H9 (cell line): ENCODE measurements around the gene ZMYND8. TPM values are rescaled to one million over a fixed set of nuclear protein-coding genes. Genes with fewer than 3 reads are reported as not detected.

Source experiments
- DNase-seq: peaks from one replicate; pipeline ENCODE4 v3.0.0-alpha.2; 2017
- H2AFZ ChIP-seq: one replicate; pipeline ENCODE4 v1.6.1; 2013; ENCODE audit warnings: mild to moderate bottlenecking, low read length, control low read depth, moderate library complexity
- H2AK5ac ChIP-seq: 2 replicates; pipeline ENCODE4 v1.6.1; 2013; ENCODE audit warnings: low read length, control low read depth, mixed read lengths; ENCODE audit not compliant: insufficient read length
- H2BK120ac ChIP-seq: one replicate; pipeline ENCODE4 v1.6.1; 2013; ENCODE audit warnings: low read depth, mild to moderate bottlenecking, low read length, control low read depth, inconsistent platforms; ENCODE audit not compliant: poor library complexity, severe bottlenecking
- H2BK12ac ChIP-seq: 2 replicates; pipeline ENCODE4 v1.6.1; 2013; ENCODE audit warnings: low read length, control low read depth, mixed read lengths, low read depth; ENCODE audit not compliant: insufficient read length
- H2BK15ac ChIP-seq: 2 replicates; pipeline ENCODE4 v1.6.1; 2013; ENCODE audit warnings: low read depth, low read length, control low read depth
- H2BK20ac ChIP-seq: one replicate; pipeline ENCODE4 v1.6.1; 2013; ENCODE audit warnings: low read depth, mild to moderate bottlenecking, low read length, control low read depth, inconsistent platforms; ENCODE audit not compliant: poor library complexity, severe bottlenecking
- H2BK5ac ChIP-seq: 2 replicates; pipeline ENCODE4 v1.6.1; 2013; ENCODE audit warnings: low read length, control low read depth, mixed read lengths; ENCODE audit not compliant: insufficient read length
- H3K14ac ChIP-seq: 2 replicates; pipeline ENCODE4 v1.6.1; 2013; ENCODE audit warnings: low read length, control low read depth; ENCODE audit not compliant: insufficient read depth
- H3K18ac ChIP-seq: 2 replicates; pipeline ENCODE4 v1.6.1; 2013; ENCODE audit warnings: low read depth, mild to moderate bottlenecking, mixed read lengths, low read length, control low read depth; ENCODE audit not compliant: insufficient read length
- H3K23ac ChIP-seq: 2 replicates; pipeline ENCODE4 v1.6.1; 2013; ENCODE audit warnings: low read length, control low read depth, mixed read lengths, low read depth; ENCODE audit not compliant: insufficient read length
- H3K23me2 ChIP-seq: 2 replicates; pipeline ENCODE4 v1.6.1; 2013; ENCODE audit warnings: low read depth, mild to moderate bottlenecking, mixed read lengths, low read length, control low read depth; ENCODE audit not compliant: insufficient read length, poor library complexity, severe bottlenecking
- H3K27ac ChIP-seq: 2 replicates; pipeline ENCODE4 v1.5.1; 2013; ENCODE audit warnings: low read length, control low read depth, mixed read lengths, low read depth; ENCODE audit not compliant: insufficient read length
- H3K27me3 ChIP-seq: 2 replicates; pipeline ENCODE4 v1.6.1; 2013; ENCODE audit warnings: low read length, control low read depth, inconsistent platforms; ENCODE audit not compliant: insufficient read depth
- H3K4ac ChIP-seq: 2 replicates; pipeline ENCODE4 v1.6.1; 2013; ENCODE audit warnings: low read depth, mild to moderate bottlenecking, control low read depth, inconsistent platforms, low read length, moderate library complexity
- H3K4me1 ChIP-seq: 2 replicates; pipeline ENCODE4 v1.6.1; 2013; ENCODE audit warnings: low read length, control low read depth, inconsistent platforms; ENCODE audit not compliant: insufficient read depth
- H3K4me2 ChIP-seq: 2 replicates; pipeline ENCODE4 v1.6.1; 2013; ENCODE audit warnings: low read length, control low read depth, mixed read lengths; ENCODE audit not compliant: insufficient read length, insufficient read depth
- H3K56ac ChIP-seq: 2 replicates; pipeline ENCODE4 v1.6.1; 2013; ENCODE audit warnings: low read depth, mild to moderate bottlenecking, mixed read lengths, low read length, control low read depth; ENCODE audit not compliant: insufficient read length
- H3K79me1 ChIP-seq: 2 replicates; pipeline ENCODE4 v1.6.1; 2013; ENCODE audit warnings: low read depth, mild to moderate bottlenecking, moderate library complexity, low read length, control low read depth, inconsistent platforms; ENCODE audit not compliant: insufficient read depth, poor library complexity, severe bottlenecking
- H3K79me2 ChIP-seq: 2 replicates; pipeline ENCODE4 v1.6.1; 2013; ENCODE audit warnings: low read length, control low read depth, inconsistent platforms; ENCODE audit not compliant: insufficient read depth
- H3K9ac ChIP-seq: 2 replicates; pipeline ENCODE4 v1.6.1; 2013; ENCODE audit warnings: low read length, control low read depth, mixed read lengths; ENCODE audit not compliant: insufficient read length; ENCODE audit errors: extremely low read depth
- H3K9me3 ChIP-seq: one replicate; pipeline ENCODE4 v1.6.1; 2013; ENCODE audit warnings: low read depth, low read length, inconsistent platforms; ENCODE audit not compliant: control insufficient read depth
- H3T11ph ChIP-seq: one replicate; pipeline ENCODE4 v1.6.1; 2013; ENCODE audit warnings: mild to moderate bottlenecking, low read length, control low read depth, inconsistent platforms
- H4K20me1 ChIP-seq: one replicate; pipeline ENCODE4 v1.6.1; 2013; ENCODE audit not compliant: control insufficient read depth, insufficient read length, insufficient read depth
- H4K5ac ChIP-seq: 2 replicates; pipeline ENCODE4 v1.6.1; 2013; ENCODE audit warnings: low read depth, mild to moderate bottlenecking, mixed read lengths, low read length, control low read depth; ENCODE audit not compliant: insufficient read length
- H4K8ac ChIP-seq: replicated peaks from 2 replicates; pipeline ENCODE4 v1.6.1; 2013; ENCODE audit warnings: low read length, control low read depth, mixed read lengths, low read depth; ENCODE audit not compliant: insufficient read length
- H4K91ac ChIP-seq: 2 replicates; pipeline ENCODE4 v1.6.1; 2013; ENCODE audit warnings: low read depth, mild to moderate bottlenecking, moderate library complexity, mixed read lengths, low read length, control low read depth; ENCODE audit not compliant: insufficient read length
- H3K27ac Mint-ChIP-seq, 3 experiments: 2 replicates in 2 of 3; 3 replicates in 1 of 3; pipeline ENCODE4 v1.8.0; 2020 to 2021; ENCODE audit warnings: mixed read lengths in 3 of 3, mild to moderate bottlenecking in 1 of 3, moderate library complexity in 1 of 3
- H3K27me3 Mint-ChIP-seq: 2 replicates; pipeline ENCODE4 v1.8.0; 2021; ENCODE audit warnings: low read depth, mild to moderate bottlenecking, moderate library complexity, mixed read lengths
- H3K36me3 Mint-ChIP-seq, 3 experiments: 2 replicates in 2 of 3; 3 replicates in 1 of 3; pipeline ENCODE4 v1.8.0; 2020 to 2021; ENCODE audit warnings: low read depth in 3 of 3, mixed read lengths in 3 of 3; ENCODE audit not compliant: insufficient read depth in 1 of 3
- H3K4me1 Mint-ChIP-seq, 2 experiments: 2 replicates each; pipeline ENCODE4 v1.8.0; 2020; ENCODE audit warnings: mixed read lengths in 2 of 2
- H3K4me3 Mint-ChIP-seq, 2 experiments: 2 replicates in 1 of 2; 3 replicates in 1 of 2; pipeline ENCODE4 v1.8.0; 2020 to 2021; ENCODE audit warnings: mild to moderate bottlenecking in 2 of 2, mixed read lengths in 2 of 2, moderate library complexity in 1 of 2
- H3K9me3 Mint-ChIP-seq, 2 experiments: 2 replicates in 1 of 2; 3 replicates in 1 of 2; pipeline ENCODE4 v1.8.0; 2020; ENCODE audit warnings: mild to moderate bottlenecking in 2 of 2, mixed read lengths in 2 of 2, moderate library complexity in 1 of 2
- WGBS: extraction: QIAGEN DNeasy Blood & Tissue Kit; methylation state at CpG from one replicate; pipeline ENCODE4 v1.1.7; 2013; ENCODE audit warnings: missing lambda C conversion rate, low lambda C conversion rate, mixed read lengths; ENCODE audit not compliant: insufficient read length; ENCODE audit errors: extremely low coverage; 5-methylcytosine and 5-hydroxymethylcytosine counted together
- total RNA-seq: library from RNA; stranded (reverse); gene quantifications from 2 replicates; pipeline ENCODE4 v1.2.1, GENCODE V29; 2021
- TF ChIP-seq, protein P1 (sequence below): fragments of 200-600 bp; sonication (generic); conservative IDR thresholded peaks from 3 replicates; pipeline ENCODE4 v1.8.0; 2021; ENCODE audit warnings: antibody characterized with exemption, mild to moderate bottlenecking

Gene ZMYND8
- total RNA-seq, 1 experiment from 2014 or later: 158 TPM

GRCh38 chr20:47298624-47299023 lies 57.9 kb downstream of the ZMYND8 start:
- H2AK5ac ChIP-seq: no peak overlapping the region
- H2BK15ac ChIP-seq: no peak overlapping the region
- no peaks in the 10 kb centered on the region; the same call in 1 of the 2 replicates for H3K79me2 ChIP-seq
- H3K9ac ChIP-seq: no peak overlapping the region
- H3K9me3 ChIP-seq: no peaks in the 10 kb centered on the region
- H2BK120ac ChIP-seq: no peak overlapping the region
- H3K23ac ChIP-seq: no peak overlapping the region
- H3K27ac ChIP-seq: no peak overlapping the region
- no peak overlapping the region for H4K5ac ChIP-seq
- no peaks in the 10 kb centered on the region for H3K27me3 ChIP-seq
- H3K79me1 ChIP-seq: peaks cover 3% of the 10 kb centered on the region
- H4K91ac ChIP-seq: no peak overlapping the region
- H2AFZ ChIP-seq: no peak overlapping the region
- H3K14ac ChIP-seq: no peak overlapping the region
- no peak overlapping the region for H2BK5ac ChIP-seq
- TF ChIP-seq, protein P1, sequence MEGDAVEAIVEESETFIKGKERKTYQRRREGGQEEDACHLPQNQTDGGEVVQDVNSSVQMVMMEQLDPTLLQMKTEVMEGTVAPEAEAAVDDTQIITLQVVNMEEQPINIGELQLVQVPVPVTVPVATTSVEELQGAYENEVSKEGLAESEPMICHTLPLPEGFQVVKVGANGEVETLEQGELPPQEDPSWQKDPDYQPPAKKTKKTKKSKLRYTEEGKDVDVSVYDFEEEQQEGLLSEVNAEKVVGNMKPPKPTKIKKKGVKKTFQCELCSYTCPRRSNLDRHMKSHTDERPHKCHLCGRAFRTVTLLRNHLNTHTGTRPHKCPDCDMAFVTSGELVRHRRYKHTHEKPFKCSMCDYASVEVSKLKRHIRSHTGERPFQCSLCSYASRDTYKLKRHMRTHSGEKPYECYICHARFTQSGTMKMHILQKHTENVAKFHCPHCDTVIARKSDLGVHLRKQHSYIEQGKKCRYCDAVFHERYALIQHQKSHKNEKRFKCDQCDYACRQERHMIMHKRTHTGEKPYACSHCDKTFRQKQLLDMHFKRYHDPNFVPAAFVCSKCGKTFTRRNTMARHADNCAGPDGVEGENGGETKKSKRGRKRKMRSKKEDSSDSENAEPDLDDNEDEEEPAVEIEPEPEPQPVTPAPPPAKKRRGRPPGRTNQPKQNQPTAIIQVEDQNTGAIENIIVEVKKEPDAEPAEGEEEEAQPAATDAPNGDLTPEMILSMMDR: no peak
- no peaks in the 10 kb centered on the region for H4K20me1 ChIP-seq
- H3K56ac ChIP-seq: no peak overlapping the region
- no peaks in the 10 kb centered on the region for H3K4me1 ChIP-seq
- WGBS: no CpG with 5 or more reads among the region's 8 CpGs
- Mint-ChIP-seq H3K4me3 (no peak overlapping the region), H3K36me3 (peaks cover 67 to 90% (median 89%) of the 10 kb centered on the region in 3 experiments), H3K9me3 (no peaks in the 10 kb centered on the region), H3K27ac (peak overlapping the region; percentile 47 to 80 (median 71); a peak in 5 of 7 replicates), H3K4me1 (peaks cover 20 to 26% of the 10 kb centered on the region in 2 experiments), H3K27me3 (no peaks in the 10 kb centered on the region)
- no peak overlapping the region for H3T11ph ChIP-seq
- no peak overlapping the region for H2BK12ac ChIP-seq
- no peaks in the 10 kb centered on the region for H3K23me2 ChIP-seq
- H3K4me2 ChIP-seq: no peak overlapping the region
- no peak overlapping the region for H4K8ac ChIP-seq
- H2BK20ac ChIP-seq: no peak overlapping the region
- H3K18ac ChIP-seq: no peak overlapping the region
- no peak overlapping the region for H3K4ac ChIP-seq
- DNase-seq: no peak
